ENCODE data around the gene LPAR2.
"Not testable (repeated sequence)": the region's sequence is repeated elsewhere in the genome, so short reads cannot be mapped to it uniquely, and the experiment has no call there.

LPAR2 gene

DNA sequence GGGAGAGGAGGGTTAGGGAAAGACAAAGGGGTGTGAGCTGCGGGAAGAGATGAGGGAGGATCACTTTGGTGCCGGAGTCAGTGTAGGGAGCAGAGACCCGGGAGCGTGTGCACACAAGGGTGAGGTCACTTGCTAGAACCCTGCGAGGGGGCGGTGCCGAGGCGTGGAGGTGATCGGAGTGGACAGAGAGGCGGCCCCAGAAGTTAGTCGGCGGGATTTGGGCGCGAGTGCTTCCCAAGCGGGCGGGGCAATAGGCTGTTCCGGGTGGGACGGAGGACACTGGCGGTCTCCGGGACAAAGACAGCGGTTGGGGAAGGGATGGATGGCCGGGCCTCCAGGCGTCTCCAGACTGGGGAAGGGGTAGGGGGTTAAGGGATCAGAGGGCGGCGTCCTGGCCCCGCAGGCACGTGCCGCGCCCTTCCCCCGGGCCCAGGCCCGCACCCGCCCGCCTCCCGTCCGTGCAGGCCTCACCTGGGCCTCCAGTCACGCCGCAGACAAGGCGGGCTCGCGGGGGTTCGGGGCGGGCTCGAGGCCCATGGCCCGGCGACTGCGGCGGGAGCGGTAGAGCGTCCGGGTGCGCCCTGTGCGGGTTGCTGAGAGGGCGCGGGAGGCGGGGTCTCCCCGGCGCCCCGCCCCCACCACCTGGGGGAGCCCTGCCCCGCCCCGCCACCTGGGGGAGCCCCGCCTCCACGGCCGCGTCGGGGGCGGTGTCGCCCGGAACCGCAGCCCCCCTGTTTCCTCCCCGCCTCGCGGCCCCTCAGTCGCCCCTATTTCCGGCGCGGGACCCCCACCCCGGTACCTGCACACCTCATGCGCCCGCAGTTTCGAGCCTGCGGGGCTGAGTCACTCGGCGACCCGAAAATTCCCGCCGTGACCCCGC, at the start of gene LPAR2:
TSS of gene LPAR2 (minus strand) at position 600 of the 880 bp plus-strand sequence. CDS start 945 bp downstream, outside the sequence.
- peak; percentile 70 to 87 (median 76) for DNase-seq

DNA sequence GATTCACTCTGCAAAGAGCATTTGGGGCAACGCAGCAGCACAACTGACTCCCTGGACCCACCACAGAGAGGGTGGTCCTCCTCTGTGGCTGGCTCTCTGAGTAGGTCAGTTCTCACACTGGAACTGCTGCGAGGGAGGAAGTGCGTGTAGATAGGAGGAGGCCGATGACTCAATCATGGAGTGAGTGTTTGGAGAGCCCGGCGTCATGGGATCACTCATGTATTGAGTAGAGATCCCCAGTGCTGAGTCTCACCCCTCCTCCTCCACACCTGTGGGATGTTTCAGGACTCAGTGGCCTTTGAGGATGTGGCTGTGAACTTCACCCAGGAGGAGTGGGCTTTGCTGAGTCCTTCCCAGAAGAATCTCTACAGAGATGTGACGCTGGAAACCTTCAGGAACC, 49.6 kb upstream of the LPAR2 start:
- no peak for DNase-seq

DNA sequence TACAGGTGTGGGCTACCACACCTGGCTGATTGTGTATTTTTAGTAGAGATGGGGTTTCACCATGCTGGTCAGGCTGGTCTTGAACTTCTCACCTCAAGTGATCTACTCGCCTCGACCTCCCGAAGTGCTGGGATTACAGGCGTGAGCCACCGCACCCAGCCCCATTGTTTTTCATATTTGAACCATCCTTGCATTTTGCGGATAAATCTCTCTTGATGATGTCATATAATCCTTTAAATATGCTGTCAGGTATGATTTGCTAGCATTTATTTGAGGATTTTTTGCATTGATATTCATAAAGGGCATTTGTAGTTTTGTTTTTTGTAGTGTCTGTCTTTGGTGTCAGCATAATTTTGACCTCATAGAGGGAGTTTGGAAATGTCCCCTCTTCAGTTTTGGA, 46.3 kb upstream of the LPAR2 start:
- DNase-seq, result no peak

DNA sequence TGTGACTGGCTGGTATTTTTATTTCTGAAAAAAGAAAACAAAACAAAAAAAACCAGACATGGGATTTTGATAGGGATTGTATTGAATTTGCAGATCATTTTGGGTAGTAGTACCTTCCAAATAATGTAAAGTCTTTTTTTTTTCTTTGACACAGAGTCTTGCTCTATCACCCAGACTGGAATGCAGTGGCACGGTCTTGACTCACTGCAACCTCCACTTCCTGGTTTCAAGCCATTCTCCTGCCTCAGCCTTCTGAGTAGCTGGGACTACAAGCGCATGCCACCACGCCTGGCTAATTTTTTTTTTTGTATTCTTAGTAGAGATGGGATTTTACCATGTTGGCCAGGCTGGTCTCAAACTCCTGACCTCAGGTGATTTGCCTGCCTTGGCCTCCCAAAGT, 44.8 kb upstream of the LPAR2 start:
- no peak for DNase-seq

DNA sequence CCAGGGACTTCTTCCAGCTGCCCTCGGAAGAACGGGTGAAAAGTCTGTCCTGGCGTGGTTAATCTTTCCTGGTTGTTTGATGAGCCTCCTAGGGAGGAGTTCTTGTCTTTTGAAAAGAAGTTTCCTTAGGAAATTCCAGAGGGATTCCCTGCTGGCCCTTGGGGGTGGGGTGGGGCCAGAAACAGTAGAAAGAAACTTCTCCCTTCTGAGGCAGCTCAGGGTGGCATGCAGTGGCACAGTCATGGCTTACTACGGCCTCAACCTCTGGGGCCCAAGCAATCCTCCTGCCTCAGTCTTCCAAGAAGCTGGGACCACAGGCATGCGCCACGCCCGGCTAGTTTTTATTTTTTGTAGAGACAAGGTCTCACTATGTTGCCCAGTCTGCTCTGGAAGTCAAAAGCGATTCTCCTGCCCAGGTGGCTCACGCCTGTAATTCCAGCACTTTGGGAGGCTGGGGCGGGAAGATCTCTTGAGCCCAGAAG, 42.1 kb upstream of the LPAR2 start:
- no peak for DNase-seq

DNA sequence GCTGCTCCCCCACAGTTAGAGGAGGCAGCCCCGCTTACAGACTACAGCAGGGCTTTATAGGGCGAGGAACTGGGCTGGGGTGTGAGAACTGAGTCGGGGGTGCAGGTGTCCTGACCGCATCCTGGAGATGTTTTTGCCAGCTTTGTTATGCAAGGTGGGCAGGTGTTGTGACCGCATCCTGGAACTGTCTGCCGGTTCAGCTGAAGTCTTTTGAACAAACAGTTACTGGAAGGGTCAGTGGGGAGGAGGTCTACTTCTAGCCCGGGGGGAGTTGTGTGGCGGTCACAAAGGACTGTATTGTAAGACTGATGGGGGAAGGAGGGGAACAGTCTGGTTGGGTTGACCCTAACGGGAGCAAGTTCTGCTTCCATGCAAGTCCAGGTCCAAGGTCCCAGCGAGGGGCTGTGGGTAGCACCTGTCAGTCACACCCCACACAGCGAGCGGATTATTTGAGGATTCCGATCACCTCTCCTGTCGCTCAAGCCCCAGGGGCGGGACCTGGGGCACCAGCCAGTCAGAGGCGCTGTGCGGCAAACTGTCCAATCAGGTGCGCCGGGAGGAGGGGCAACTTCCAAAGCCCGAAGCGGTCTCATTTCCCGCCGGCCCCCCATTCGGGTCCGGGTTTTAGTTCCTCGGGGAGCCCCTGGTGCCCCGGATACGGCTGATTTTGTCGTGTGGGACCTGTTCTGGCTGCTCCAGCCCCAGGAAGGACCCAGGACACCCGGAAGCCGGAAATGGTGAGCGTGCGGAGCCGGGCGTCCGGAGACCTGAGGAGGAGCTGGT, 40.4 kb upstream of the LPAR2 start, which contains the start of gene ZNF101:
TSS of gene ZNF101 (plus strand) at position 610 of the 783 bp plus-strand sequence. CDS start at position 735, 125 bp downstream.
- peak; percentile 83 to 99 (median 94) for DNase-seq

DNA sequence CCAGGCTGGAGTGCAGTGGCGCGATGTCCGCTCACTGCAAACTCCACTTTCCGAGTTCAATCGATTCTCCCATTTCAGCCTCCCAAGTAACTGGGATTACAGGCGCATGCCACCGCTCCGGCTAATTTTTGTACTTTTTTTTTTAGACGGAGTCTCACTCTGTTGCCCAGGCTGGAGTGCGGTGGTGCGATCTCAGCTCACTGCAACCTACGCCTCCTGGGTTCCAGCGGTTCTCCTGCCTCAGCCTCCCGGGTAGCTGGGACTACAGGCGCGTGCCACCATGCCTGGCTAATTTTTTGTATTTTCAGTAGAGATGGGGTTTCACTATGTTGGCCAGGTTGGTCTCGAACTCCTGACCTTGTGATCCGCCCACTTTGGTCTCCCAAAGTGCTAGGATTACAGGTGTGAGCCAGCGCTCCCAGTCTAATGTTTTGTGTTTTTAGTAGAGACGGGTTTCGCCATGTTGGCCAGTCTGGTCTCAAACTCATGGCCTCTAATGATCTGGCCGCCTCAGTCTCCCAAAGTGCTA, 37.5 kb upstream of the LPAR2 start:
- not testable (repeated sequence) for DNase-seq

DNA sequence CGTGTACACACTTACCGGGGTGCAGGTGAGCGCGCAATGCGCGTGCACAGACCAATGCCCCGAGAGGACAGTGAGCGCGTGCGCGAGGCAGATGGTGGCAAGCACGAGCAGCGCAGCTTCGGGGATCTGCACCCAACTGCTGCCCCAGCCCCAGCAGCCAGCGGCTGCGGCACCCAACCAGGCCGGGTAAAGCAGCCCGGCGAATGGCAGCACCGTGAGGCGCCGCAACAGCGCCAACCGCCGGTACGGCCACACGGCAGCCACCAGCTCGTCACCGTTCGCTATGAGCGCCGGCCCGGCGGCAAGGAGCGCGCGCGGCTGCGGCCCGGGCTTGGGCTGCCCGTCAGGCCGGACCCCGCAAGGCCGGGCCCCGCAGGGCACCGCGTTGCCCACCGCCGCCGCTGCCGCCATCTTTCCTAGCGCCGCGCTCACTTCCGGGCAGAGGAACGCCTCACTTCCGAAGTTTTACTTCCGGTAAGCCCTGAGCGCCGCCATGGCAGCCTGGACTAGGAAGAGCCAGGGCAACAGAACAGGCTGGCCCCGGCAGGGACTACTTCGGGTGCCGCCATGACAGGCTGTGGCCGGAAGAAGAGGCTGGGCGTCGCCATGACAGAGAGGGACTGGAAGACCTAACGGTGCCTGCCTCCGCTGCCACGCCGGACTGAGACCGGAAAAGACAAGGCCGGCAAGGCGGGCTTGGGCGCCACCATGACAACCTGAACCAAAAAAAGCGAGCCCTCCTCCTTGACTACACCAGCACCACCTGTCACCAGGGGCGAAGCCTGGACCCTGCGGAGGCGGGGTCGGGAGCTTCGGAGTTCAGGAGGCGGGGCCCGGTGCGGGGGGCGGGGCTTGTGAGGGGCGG, 35.5 kb upstream of the LPAR2 start, which contains the start of gene ATP13A1:
TSS of gene ATP13A1 (minus strand) at position 421 of the 865 bp plus-strand sequence. CDS start at position 411, 10 bp downstream.
- DNase-seq, result peak; percentile 86 to 94 (median 94)

DNA sequence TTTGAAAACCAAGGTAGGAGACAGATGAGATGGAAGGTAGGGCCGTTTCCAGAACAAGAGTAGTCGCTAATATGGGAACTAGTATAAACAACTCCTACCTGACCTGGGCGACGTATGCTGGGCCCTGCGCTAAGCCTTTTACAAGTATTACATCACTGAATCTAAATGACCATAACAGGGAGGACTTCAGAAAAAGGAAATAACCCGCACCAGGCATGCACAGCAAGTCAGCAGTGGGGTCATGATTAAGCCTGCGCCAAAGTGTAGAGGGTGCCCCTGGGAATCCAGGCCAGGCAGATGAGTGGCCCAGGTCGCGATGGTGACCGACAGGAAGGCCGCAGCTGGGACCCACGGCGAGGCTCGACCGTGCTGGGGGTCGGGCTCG, 34.8 kb upstream of the LPAR2 start:
- DNase-seq, result no peak

DNA sequence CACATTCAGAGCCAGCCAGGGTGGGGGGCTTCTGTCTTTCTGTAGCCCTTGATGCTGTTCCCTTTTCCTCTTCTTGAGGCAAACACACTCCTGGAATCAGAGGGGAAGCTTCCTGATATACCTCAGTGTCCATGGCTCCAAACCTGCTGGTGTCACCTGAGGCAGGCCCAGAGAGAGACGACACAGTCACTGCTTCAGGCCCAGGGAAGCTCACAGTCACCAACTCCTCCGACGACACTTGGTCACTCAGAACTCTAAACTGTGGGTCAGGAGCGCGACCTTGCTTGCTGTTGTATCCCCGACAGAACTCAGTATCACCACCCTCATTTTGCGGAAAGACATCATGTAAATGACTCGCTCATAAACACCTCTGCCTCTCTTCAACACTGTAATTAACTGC, 34.3 kb upstream of the LPAR2 start:
- DNase-seq, result no peak

DNA sequence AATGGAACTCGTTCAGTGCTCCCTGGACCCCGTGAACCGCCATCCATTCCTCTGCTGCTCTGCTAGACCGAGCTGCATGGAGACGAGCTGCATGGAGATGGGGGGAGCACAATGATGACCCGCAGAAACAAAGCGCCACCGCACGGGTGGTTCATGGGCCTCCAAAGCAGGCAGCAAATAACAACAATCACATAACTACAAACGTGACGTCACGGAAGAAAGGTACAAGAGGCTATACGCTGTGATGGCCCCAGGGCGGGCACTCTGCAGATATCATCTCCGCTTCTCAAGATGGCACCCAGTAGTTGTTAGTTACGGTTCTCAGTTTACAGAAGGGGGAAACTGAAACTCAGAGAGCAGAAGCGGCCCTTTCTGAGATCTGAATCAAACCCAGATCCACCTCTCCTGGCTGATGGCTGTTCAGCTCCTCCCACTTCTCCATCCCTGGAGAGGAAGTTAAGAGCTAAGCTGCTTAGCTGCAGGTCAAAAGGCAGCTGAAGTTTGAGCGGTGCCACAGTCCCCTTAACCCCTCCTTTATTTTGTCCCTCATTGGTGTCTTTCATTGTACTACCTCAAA, 33.7 kb upstream of the LPAR2 start:
- no peak for DNase-seq

DNA sequence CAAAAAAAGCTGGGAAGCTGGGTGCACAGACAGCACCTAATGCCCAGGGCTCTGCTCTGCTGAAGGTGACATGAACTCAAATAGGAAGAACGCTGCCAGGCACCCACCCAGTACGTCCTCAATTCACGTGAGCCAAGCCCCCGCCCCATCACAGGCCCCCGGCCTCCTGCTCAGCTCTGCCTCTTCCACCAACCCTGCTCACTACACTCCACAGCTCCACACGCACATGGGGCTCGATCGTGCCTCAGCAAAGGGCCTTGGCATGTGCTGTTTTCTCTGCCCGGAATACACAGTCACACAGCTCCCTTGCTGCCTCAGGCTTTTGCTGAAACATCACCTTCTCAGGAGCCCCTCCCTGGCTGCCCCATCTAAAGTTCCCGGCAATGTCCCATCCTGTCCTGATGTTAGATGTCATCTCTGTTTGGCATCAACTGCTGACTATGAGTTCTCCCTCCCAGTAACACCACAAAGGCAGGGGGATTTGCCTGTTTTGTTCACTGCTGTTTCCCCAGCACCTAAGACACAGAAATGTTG, 33.2 kb upstream of the LPAR2 start:
- DNase-seq, result no peak

DNA sequence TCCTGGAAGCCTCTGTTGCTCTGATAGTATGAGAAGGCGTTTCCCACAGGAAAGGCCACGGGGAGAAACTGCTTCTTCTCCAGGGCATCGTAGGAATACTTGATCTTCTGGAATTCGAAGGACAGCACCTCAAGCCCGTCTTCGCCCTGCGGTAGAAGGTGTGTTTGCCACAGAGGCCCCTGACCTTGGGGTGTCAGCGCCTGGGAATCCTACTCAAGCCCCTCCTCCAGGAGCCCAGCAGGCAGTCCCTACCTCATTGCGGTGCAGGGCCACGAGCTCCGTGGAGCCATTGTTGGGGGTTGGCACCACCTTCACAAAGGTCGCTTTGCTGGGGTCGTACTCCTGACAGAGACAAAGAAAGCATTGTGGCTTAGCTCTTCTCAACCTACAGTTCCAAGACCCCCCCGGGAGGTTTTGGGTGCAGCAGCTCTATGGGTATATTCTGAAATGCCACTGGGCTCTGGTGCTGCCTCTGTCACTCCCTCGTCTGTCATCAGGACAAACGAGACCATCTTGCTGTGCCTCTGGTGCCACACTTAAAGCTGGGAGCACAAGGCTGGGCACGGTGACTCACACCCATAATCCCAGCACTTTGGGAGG, 31.7 kb upstream of the LPAR2 start:
- no peak for DNase-seq

DNA sequence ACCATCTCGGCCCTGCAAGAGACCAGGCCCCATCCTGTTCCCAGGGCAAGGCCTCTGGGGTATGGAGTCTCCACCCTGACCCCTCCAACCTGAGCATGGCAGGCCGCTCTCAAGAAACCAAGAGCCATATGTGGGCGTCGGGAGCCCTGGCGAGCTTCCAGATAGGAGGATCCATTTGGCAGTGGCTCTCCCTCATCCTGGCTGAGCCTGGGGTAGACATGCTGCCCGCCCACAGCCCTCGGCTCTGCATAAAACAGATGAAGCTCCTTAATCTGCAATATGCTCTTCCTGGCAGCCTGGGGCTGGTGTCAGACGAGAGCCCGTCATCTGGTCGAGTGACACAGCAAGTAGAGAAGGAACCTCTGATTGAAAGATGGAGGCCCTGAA, 29.4 kb upstream of the LPAR2 start:
- no peak for DNase-seq

DNA sequence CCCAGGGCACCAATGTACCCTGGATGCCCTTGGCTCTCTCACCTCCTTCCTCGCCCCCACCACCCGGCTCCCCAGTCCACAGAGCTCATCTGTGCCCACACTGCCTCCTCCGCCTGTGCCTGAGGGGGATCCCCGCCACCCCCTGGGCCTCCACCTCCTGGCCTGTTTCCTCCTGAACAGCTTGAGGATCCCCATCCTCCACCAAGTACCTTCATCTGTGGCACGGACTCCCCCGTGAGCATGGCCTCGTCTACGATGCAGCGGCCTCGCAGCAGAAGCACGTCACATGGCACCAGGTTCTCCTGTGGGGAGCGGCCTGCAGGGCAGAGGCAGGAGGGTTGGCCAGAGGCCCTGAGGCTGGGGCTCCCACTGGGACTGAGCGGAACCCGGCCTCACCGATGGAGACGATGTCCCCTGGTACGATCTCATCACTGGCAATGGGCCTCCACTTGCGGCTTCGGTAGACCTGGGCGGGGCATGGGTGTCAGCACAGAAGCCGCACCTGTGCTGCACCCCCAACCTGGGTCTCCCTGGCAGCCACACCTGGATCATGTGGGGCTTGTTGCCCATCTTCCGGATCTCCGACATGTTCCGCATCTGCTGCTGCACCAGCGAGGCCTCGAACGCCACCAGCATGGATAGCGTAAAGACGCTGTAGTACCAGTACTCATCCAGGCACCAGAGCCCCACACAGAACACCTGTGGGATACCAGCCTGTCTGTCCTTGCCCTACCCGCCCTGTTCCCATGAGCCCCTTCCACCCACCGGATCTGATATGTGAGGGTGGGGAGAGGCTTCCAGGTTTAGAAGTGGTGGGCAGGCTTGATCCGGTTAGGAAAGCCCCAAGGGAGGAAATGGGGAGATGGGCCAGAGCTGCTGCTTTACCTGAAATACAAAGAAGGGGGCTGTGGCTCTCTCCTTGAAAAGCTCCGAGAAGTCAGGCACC, 28.7 kb upstream of the LPAR2 start:
- DNase-seq, result no peak

DNA sequence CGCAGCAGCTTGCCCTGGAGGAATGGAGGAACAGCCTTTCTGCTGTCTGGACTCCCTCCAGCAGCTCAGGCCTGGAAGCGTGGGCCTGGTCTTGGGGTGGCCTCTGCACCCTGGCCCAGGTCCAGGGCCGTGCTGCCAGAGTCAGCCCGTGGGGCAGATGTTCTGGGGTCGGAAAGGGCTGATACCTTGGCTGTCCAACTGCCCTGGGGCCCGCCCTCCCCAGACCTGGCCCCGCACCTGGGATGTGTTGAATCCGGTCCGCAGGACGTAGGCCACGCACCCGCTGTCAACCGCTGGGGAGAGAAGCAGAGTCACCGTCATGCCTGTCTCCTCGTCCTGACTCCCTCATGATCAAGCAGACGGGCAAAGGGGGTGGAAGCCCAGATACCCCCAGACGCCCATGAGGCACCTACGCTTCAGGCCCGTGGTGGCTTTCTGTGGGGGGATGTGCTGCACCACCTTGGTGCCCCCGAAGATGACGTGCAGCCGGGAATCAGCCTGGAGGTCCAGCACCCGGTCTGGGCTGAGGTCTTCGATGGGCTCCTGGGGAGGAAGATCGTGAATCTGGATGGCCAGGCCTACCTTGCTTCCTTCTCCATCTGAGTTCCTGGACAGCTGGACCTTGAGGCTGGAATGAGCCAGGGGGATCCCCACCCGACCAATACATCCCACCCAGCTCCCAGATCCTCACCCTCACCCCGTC, 27.8 kb upstream of the LPAR2 start:
- no peak for DNase-seq

DNA sequence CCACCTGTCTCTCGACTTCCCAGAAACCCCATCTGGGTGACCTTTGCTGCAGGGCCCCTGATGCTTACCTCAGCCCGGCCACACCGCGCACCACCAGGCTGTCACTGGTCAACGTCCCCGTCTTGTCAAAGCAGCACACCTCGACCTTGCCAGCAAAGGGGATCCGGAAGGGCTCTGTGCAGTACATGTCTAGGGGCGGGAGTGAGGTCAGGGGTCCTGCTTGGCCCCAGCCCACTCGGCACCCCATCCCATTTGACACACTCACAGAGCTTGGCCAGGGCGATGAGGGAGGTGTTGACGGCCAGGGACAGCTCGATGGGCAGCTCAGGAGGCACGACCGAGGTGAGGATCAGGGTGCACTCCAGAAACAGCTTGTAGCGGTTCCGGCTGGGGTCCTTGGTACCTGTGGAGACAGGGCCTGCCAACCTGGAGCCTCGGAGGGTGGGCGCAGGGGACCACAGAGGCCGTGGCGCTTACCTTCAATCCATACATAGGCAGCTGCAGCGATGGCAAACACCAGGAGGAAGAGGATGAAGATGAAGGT, 27.1 kb upstream of the LPAR2 start:
- DNase-seq, result no peak

DNA sequence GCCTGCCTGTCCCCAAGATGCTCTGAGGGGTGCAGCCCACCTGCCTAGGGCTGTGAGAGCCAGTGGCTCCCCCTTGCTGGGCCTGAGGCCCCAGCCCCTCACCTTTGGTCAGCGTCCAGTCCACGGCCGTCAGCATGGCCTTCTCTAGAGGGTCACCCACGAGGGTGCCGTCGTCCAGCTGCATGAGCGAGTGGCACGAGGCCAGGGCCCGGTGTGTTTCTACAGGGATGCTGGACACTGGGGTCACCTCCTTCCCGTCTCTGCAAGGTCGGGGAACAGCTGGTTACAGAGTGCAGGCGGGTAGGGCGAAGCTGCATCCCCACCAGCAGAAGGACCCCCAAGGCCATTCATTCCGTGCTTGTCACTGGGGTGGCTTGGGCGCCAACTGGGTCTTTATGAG, 26.4 kb upstream of the LPAR2 start:
- no peak for DNase-seq

DNA sequence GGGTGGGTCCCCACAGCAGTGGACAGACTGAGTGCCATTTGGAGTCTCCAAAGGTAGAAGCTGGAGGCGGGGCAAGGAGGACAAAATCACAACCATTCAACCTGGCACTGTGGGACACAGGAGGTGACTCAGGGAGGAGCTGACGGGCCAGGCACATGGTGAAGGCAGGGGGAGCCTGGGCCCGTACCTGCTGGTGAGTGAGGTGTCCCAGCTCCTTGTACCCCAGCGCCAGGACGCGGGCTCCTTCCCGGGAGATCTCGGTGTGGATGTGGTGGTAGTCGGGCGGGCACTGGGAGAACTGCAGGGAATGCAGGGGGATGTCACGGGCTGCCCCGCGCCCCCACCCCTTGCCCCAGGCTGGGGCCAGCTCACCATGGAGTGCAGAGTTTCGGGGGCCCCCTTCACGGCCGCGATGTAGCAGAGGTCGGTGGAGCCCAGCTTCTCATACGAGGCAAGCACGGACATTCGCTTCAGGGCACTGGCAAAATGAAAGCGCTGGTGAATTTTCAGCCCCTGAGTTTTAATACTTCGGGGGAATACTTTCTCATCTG, 25.7 kb upstream of the LPAR2 start:
- DNase-seq, result no peak

Data from stimulated activated naive CD4-positive, alpha-beta T cell (primary cell).